NCI-H1105 treated with DMSO at 0.1 percent for 48 hours (cell line): ENCODE results near the gene PRR23C.
"Not testable (repeated sequence)": the region's sequence is repeated elsewhere in the genome, so short reads cannot be mapped to it uniquely, and the experiment has no call there.

Experiments used
- DNase-seq: peaks from one replicate; lab custom pipeline; 2025; lab: John Stamatoyannopoulos, UW

PRR23C gene

DNA sequence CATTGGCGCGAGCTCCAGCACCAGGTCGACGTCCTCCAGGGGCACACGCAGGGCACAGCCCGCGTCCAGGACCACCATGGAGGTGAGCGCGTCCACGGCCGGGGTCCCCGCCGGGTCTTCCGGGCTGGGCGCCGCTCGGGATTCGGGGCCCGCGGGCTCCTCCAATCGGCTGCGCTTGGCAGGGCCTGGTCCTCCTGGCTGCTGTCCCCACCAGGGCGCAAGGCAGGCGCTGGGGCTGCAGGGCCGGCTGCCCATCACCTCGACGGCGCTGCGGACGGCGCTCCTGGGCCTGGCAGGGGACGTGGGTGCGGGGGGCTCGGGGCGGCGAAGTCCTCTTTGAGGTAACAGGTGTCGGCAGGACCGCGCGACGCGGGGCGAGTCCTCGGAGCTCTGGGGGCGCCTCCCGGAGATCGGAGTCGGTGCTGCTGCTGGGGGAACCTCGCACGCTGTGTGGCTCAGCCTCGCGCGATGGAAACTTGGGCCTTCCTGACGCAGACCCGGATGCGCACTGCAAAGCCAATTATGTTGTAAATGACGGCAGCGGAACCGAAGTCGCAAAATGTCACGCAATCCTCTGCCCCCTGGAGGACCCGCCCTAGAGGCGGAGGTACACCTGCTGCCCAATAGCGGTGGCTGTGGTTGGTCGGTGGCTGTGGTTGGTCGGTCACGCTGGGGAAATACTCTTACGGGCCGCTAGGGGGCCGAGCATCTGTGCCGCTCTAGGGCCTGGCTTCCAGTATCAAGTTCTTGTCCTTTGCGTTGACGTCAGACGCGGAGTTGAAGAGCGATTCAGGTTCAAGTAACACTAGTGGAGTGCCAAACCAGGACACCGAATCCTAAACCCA is at the start of gene PRR23C:
Gene PRR23C (minus strand): TSS at position 527 of the 845 bp plus-strand sequence. CDS start 272 bp downstream, at position 255.
- DNase-seq, result no peak

DNA sequence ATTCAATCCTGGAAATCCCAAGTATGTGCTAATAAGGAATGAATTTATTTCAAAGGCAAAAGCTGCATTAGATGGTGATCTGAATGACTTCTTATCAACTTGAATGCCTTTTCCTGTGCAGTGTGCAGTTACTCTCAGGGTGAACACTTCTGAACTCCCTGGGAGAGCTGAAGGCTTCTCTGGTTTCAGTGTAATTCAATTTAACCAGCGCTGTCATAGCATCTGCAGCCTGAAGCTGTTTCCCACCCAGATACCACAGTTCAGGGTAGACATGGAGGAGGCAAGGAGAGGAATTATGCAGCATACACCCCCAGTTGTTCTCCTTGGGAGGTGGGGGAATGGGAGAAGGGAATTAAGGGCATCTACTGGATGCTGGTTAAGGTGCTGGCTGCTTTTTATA is 49.1 kb upstream of the PRR23C start:
- no peak for DNase-seq

DNA sequence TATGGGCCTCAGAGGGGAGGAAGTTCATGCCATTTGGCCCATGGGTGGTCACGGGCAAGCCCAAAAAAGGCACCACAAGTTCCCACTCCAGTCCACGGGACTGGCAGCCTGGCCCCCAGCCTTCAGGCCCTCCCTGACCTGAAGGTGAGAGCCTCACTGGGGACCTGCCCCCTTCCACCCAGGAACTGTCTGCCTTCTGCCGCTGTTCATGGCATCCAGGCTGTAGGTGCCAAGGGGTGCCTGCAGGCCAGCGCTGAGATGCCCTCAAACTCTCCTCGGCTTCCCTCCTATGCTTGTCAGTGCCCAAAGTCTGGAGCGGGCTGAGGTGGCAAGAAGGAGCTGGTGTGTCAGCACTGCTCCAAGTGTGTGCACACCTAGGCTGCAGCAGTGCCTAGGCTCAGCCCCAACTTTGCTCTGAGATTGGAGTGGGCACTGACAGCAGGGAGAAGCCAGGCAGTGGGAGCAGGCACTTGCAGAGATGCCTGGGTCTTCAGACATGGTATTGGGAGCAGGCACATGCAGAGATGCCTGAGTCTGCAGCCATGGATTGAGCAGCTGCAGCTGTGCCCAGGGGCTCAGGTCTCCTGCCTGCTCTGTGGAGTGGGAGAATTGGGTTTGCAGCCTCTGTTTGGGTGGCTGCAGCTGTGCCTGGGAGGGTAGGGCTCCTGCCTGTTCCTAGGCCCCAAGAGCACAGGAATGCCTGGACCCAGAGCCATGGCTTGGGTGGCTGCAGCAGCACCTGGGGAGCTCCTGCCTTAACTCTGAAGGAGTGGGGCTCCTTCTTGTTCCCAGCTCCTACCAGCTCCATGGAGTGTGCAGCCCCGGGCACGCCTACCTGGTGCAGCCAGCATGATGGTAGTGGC is 44.0 kb upstream of the PRR23C start:
- DNase-seq, result no peak

DNA sequence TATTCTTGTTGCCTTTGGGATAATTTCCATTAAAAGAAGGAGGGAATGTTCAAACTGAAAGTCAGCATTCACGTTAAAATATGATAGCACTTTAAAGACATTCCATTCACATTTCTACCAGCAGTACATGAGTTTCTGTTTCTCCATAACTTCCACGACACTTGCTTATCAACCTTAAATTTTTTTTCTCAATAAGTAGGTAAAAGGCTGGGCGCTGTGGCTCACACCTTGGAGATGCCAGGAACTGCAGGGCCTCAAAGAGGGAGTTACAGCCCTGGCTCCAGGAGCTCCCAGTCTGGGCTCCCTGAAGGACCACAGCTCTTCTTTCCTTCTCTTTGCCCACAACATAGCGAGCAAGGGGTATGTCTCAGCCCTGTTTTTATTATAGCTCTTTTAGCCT is 42.9 kb upstream of the PRR23C start:
- no peak for DNase-seq

DNA sequence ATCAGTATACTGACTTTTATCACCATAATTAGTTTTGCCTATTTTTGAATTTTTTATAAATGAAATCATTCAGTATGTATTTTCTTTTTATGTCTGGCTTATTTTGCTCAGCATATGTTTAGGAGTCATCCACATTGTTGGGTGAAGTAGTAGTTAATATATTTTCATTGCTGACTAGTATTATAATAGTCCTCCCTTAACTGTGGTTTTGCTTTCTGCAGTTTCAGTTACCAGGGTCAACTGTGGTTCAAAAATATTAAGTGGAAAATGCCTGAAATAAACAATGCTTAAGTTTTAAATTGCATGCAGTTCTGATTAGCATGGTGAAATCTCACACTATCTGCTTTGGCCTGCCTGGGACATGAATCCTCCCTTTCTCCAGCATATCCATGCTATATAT is 39.5 kb upstream of the PRR23C start:
- no peak for DNase-seq

DNA sequence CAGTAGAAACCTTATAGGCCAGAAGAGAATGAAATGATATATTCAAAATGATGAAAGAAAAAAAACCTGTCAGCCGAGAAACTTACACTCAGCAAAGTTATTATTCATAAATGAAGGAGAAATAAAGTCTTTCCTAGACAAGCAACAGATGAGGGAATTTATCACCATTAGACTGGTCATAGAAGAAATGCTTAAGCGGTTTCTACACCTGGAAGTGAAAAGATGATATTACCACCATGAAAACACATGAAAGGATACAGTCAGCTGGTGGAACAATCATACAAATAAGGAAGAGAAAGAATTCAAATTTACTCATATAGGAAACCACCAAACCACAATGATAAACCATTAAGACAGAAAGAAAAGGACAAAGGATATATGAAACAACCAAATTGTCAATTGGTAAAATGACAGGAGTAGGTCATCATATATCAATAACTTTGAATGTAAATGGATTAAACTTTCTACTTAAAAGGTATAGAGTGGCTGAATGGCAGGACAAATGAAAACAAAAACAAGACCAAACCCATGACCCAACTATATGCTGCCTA is 29.9 kb upstream of the PRR23C start:
- no peak for DNase-seq

DNA sequence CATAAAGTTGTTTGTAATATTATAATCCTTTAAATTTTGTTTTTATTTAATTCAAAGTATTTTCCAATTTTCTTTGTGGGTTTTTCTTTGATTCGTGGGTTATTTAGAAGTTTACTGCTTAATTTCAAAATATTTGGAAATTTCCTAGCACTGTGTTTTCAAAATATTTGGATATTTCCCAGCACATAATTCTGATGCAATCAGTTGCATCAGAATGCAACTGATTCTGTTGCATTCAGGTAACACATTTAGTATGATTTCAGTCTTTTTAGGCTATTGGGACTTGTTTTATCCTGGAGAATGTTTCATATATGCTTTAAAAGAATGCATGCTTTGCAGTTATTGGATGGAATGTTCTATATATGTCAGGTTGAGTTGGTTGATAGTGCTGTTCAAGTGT is 18.2 kb upstream of the PRR23C start:
- DNase-seq, result no peak

DNA sequence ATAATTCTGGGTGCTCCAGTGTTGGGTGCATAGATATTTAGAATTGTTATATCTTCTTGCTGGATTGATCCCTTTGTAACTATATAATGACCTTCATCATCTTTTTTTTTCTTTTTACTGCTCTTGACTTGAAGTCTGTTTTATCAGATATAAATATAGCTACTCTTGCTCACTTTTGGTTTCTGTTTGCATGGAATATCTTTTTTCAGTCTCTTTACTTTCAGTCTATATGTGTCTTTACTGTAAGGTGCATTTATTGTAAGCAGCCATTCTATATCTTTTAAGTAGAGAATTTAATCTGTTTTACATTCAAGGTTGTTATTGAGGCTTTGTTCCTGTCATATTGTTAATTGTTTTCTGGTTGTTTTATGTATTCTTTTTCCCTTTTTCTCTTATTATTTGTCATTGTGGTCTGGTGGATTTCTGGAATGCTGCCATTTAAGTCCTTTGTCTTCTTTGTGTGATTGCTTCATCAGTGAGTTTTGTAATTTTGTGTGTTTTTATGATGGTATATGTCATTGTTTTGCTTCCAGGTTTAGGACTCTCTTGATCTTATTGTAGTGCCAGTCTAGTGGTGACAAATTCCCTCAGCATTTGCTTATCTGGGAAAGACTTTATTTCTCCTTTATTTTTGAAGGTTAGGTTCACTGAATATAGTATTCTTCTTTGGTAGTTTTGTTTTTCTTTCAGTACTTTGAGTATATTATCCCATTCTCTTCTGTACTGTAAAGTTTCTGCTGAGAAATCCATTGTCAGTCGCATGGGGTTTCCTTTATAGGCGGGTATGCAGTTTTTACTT is 8.3 kb upstream of the PRR23C start:
- no peak for DNase-seq

DNA sequence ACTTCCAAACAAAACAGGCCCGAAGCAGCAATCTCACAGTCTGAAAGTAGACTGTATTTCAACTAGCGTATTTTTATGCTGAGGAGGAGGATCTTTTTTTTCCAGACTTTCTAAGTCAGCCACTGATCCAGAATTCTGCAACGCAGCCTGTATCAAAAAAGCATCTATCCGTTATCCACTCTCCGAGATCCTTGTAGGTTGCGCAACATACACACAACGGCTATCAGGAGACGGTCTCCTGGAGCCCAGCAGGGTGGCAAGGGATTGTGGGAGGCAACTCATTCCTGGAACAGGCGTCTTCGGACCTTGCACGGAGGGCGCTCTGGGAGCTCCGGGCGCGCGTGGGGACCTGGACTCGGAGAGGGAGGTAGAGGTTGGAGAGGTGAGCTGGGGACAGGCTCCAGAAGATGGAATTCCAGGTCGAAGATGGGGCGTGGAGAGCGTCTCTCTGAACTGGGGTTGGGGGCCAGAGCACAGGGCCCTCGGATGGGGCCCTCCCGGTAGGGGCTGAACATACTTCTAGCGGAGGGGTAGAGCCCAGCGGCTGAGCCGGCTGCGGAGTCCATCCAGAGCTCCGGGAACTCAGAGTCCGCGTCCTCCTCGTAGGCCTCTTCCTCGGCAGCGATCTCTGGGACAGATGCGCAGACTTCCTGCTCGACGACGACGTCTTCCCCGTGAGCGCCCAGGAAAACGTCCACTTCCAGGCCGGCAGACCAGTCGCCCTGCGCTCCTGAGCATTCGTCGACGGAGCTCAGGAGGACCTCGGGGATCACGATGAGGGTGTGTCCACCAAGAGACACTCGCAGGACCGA is 932 bp downstream of the PRR23C start:
- DNase-seq, result no peak

DNA sequence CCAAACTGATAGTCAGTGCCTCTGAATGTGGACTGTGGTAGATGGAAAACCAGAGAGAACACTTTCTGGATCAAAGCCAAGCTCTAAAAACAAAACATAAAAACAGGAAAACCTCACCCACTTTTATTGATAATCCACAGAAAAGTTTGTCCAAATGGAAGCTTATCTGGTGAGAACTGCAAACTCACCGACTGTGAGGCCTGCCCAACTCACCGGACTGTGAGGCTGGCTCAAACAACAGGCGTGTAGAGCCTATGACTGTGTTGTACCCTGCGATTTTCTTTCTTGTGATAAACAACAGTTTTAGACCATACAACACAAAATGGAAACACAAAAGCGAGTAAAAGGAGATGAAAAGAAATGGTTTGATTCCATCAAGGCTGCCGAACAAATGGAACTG is 7.2 kb downstream of the PRR23C start:
- DNase-seq, result no peak

DNA sequence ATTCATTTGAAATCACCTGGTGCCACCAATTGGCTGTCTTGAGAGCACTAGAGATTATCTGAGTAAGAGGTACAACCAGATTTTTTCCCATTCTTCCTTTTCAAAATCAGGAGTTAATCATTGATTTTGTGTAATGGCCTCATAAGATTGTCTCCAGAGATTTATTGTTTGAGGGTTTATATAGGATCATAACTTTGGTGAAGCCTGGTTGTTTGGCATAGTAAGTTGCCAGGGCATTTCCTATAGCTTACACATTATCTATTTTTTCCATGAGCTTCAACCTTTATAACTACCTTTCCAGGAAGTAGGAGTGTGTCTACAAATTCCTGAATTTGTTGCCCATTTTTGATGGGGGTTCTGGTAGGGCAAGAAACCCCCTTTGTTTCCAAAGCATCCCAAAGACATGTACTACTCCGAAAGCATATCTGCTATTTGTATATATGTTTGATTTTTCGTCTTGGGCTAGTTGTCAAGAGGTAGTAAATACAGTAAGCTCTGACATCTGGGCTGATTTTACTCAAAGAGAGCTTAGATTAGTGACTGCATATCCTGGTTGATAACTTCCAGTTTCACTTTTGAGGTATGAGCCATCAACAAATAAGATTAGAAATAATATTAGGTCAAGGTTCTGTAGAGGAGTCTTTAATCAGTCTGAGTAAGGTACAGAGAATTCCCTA is 12.2 kb downstream of the PRR23C start:
- DNase-seq, result no peak

DNA sequence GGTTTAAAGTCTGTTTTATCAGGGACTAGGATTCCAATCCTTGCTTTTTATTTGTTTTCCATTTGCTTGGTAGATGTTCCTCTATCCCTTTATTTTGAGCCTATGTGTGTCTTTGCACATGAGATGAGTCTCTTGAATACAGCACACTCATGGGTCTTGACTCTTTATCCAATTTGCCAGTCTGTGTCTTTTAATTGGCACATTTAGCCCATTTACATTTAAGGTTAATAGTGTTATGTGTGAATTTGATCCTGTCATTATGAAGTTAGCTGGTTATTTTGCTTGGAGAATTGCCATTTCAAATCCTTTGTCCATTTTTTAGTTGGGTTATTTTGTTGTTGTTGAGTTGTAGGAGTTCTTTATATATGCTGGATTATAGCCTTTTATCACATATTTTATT is 14.1 kb downstream of the PRR23C start:
- DNase-seq, result not testable (repeated sequence)

DNA sequence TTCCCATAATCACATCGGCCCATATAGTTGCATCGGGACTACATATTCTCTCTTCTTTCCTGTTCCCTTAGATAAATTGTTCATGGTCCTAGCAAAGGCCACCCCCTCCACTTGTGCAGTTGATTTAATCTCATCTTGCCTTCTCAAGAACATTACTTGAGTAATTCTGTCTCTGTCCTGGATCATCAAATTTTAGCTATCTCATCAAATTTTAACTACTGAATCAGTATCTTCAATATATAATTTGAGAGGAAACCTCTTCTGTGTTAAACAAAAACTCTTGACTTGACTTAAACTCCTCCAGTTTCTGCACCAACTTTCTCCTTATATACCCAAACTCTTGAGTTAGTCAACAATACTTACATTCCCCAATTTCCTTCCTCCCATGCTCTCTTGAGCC is 19.7 kb downstream of the PRR23C start:
- DNase-seq, result no peak

DNA sequence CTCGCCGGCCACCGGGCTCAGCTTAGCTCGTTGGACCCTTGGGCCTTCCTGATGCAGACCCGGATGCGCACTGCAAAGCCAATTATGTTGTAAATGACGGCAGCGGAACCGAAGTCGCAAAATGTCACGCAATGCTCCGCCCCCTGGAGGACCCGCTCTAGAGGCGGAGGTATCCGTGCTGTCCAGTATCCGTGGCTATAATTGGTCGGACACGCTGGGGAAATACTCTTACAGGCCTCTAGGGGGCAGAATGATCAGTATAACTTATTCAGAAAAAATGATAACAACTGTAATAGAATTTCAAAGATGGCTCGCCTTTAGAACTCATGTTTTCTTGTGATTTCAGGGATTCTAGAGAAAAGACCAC is 23.8 kb downstream of the PRR23C start, which contains the start of gene PRR23B:
Gene PRR23B (minus strand): TSS at position 59 of the 367 bp plus-strand sequence. CDS start 265 bp downstream, outside the sequence.
- DNase-seq, result no peak

DNA sequence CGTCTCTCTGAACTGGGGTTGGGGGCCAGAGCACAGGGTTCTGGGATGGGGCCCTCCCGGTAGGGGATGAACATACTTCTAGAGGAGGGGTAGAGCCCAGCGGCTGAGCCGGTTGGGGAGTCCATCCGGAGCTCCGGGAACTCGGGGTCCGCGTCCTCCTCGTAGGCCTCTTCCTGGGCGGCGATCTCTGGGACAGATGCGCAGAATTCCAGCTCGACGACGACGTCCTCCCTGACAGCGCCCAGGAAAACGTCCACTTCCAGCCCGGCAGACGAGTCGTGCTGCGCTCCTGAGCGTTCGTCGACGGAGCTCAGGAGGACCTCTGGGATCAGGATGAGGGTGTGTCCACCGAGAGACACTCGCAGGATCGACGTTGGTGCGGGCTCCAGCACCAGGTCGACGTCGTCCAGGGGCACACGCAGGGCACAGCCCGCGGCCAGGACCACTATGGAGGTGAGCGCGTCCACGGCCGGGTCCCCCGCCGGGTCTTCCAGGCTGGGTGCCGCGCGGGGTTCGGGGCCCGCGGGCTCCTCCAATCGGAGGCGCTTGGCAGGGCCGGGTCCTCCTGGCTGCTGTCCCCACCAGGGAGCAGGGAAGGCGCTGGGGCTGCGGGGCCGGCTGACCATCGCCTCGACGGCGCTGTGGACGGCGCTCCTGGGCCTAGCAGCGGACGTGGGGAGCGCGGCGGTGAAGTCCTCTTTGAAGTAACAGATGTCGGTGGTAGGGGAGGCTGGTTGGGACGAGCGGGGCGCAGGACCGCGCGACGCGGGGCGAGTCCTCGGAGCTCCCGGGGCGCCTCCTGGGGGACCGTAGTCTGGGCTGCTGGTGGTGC is 24.4 kb downstream of the PRR23C start:
- no peak for DNase-seq

DNA sequence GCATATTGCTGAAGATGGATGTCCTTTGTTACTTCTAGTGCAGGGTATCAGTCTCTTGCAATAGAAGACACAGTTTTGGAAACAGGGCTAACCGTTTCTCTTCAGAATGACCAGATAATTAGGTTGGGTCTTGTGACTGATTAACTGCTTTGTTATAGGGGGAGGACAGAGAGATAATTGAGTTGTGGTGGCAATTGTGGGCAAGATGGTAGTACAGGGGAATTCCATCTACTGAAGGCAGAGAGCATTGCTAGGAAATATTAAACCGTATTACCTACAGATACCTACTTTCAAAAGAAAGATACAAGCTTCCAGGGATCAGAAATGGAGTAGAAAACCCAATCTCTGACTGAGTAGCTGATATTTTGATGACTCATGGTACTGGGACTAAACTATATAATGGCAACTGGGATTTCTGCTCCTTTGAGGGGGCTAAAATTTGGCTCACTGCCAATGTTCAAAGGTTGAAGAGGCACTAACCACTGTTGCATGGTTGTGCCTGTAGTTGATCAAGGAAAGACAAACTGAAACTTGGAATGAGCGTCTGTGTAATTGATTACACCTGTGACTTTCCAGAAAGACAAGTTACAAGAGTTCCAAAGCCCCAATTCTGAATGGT is 28.2 kb downstream of the PRR23C start:
- peak; percentile 12 for DNase-seq

DNA sequence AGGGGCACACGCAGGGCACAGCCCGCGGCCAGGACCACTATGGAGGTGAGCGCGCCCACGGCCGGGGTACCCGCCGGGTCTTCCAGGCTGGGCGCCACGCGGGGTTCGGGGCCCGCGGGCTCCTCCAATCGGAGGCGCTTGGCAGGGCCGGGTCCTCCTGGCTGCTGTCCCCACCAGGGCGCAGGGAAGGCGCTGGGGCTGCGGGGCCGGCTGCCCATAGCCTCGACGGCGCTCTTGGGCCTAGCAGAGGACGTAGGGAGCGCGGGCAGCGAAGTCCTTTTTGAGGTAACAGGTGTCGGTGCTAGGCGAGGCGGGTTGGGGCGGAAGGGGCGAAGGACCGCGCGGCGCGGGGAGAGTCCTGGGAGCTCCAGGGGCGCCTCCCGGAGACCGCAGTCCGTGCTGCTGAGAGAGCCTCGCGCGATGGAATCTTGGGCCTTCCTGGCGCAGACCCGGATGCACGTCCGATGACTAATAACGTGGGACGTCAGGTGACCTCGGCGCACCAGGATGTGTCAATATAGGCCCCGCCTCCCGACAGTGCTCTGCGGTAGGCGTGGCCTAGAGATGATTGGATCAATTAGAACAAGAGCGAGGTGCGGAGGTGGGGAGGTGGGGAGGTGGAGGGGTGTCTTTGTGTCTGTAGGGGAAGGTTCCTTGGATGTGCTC is 38.5 kb downstream of the PRR23C start, which contains the start of gene PRR23A:
Gene PRR23A (minus strand): TSS at position 218 of the 666 bp plus-strand sequence. CDS start 0 bp downstream, at position 218.
- no peak for DNase-seq

DNA sequence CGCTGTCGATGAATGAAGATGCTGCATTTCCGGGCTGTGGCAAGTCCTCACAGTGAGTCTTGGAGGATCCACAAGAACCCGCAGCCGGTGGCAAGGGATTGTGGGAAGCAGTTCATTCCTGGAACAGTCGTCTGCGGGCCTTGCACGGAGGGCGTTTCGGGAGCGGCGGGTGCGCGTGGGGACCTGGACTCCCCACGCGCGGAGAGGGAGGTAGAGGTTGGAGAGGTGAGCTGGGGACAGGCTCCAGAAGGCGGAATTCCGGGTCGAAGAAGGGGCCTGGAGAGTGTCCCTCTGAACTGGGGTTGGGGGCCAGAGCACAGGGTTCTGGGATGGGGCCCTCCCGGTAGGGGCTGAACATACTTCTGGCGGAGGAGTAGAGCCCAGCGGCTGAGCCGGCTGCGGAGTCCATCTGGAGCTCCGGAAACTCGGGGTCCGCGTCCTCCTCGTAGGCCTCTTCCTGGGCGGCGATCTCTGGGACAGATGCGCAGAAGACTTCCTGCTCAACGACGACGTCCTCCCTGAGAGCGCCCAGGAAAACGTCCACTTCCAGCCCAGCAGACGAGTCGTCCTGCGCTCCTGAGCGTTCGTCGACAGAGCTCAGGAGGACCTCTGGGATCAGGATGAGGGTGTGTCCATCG is 39.2 kb downstream of the PRR23C start:
- no peak for DNase-seq
